B cell (primary cell): ENCODE data around the gene UBXN10. TPM values are rescaled to one million over a fixed set of nuclear protein-coding genes. Genes with fewer than 3 reads are reported as not detected.

Source experiments
- ATAC-seq: fragments of 200-7000 bp; cut with Tn5 transposase; one replicate; pipeline ENCODE4 v1.10.0; 2021; ENCODE audit warnings: low read depth, mild to moderate bottlenecking, moderate number of reproducible peaks, moderate library complexity
- CTCF ChIA-PET: fragments of 350-600 bp; sonication (Branson Sonifier 250); formaldehyde crosslinking; loops from one replicate; lab custom pipeline; 2021; ENCODE audit warnings: antibody characterized with exemption, inconsistent platforms; lab: Charles Lee
- POLR2A ChIA-PET: fragments of 350-600 bp; sonication (Branson Sonifier 250); formaldehyde crosslinking; loops from one replicate; lab custom pipeline; 2021; ENCODE audit warnings: antibody characterized with exemption; lab: Charles Lee
- DNase-seq: peaks from one replicate; pipeline ENCODE4 v3.0.0; 2013
- H2AFZ ChIP-seq: 2 replicates; pipeline ENCODE4 v1.6.1; 2012; ENCODE audit warnings: mild to moderate bottlenecking, low read depth, low read length; ENCODE audit not compliant: insufficient read depth, poor library complexity, severe bottlenecking
- H3K27ac ChIP-seq, 2 donors: 1 replicate in 1 of 2; 2 replicates in 1 of 2; pipeline ENCODE4 v1.5.1; 2012 to 2013; ENCODE audit warnings: low read length in 2 of 2, mild to moderate bottlenecking in 2 of 2, moderate library complexity in 1 of 2
- H3K27me3 ChIP-seq, 4 experiments: fragments of 200-600 bp in 1 of 4; sonication (generic) in 1 of 4; replicated peaks in 1 of 4; 1 replicate in 2 of 4; 2 replicates in 2 of 4; pipeline versions ENCODE4 v1.6.1 to v1.7.0; 2013 to 2016; ENCODE audit warnings: low read length in 3 of 4, mild to moderate bottlenecking in 2 of 4, mixed read lengths in 1 of 4, moderate library complexity in 1 of 4; ENCODE audit not compliant: insufficient read depth in 4 of 4, control insufficient read depth in 3 of 4; ENCODE audit errors: control extremely low read depth in 1 of 4
- H3K36me3 ChIP-seq, 2 experiments: replicated peaks in 1 of 2; 1 replicate in 1 of 2; 2 replicates in 1 of 2; pipeline versions ENCODE4 v1.6.1 to v1.7.1; 2013; ENCODE audit warnings: low read length in 1 of 2; ENCODE audit not compliant: insufficient read depth in 2 of 2, control insufficient read depth in 1 of 2; ENCODE audit errors: control extremely low read depth in 1 of 2, extremely low read depth in 1 of 2
- H3K4me1 ChIP-seq, 2 donors: fragments of 200-600 bp in 1 of 2; sonication (generic) in 1 of 2; 1 replicate in 1 of 2; 2 replicates in 1 of 2; pipeline versions ENCODE4 v1.5.1 to v1.6.1; 2013 to 2017; ENCODE audit warnings: low read length in 2 of 2; ENCODE audit not compliant: control insufficient read depth in 2 of 2, insufficient read depth in 2 of 2
- H3K4me2 ChIP-seq: replicated peaks from 2 replicates; pipeline ENCODE3; 2012; ENCODE audit warnings: mild to moderate bottlenecking, low read depth, low read length; ENCODE audit not compliant: poor library complexity, severe bottlenecking
- H3K4me3 ChIP-seq, 5 experiments: fragments of 200-600 bp in 1 of 5; sonication (generic) in 1 of 5; 1 replicate in 3 of 5; 2 replicates in 2 of 5; pipeline versions ENCODE4 v1.5.1 to v1.7.0; 2011 to 2016; ENCODE audit warnings: low read length in 4 of 5, mild to moderate bottlenecking in 4 of 5, low read depth in 2 of 5, control low read depth in 1 of 5, moderate library complexity in 1 of 5; ENCODE audit not compliant: insufficient read depth in 1 of 5; ENCODE audit errors: control extremely low read depth in 1 of 5, extremely low read depth in 1 of 5
- H3K79me2 ChIP-seq: fragments of 200-600 bp; sonication (generic); one replicate; pipeline ENCODE4 v1.6.0; 2016; ENCODE audit warnings: low read length; ENCODE audit not compliant: control insufficient read depth, insufficient read depth
- H3K9ac ChIP-seq: fragments of 200-600 bp; sonication (generic); 2 replicates; pipeline ENCODE4 v1.6.1; 2017; ENCODE audit warnings: mild to moderate bottlenecking, low read length, moderate library complexity
- H3K9me3 ChIP-seq, 3 donors: one replicate each; pipeline versions ENCODE4 v1.6.1 to v1.7.1; 2013; ENCODE audit warnings: low read length in 2 of 3; ENCODE audit not compliant: control insufficient read depth in 2 of 3, insufficient read depth in 1 of 3; ENCODE audit errors: control extremely low read depth in 1 of 3
- H4K20me1 ChIP-seq: 2 replicates; pipeline ENCODE4 v1.6.0; 2012; ENCODE audit warnings: mild to moderate bottlenecking, low read length; ENCODE audit not compliant: insufficient read depth, control insufficient read depth, poor library complexity, severe bottlenecking
- H3K27ac Mint-ChIP-seq: one replicate; pipeline ENCODE4 v1.8.0; 2021; ENCODE audit warnings: mixed read lengths
- H3K27me3 Mint-ChIP-seq: one replicate; pipeline ENCODE4 v1.8.0; 2021; ENCODE audit warnings: mixed read lengths
- H3K4me1 Mint-ChIP-seq: one replicate; pipeline ENCODE4 v1.8.0; 2021; ENCODE audit warnings: mixed read lengths
- H3K4me3 Mint-ChIP-seq: one replicate; pipeline ENCODE4 v1.8.0; 2021; ENCODE audit warnings: mixed read lengths
- H3K9me3 Mint-ChIP-seq: one replicate; pipeline ENCODE4 v1.8.0; 2022; ENCODE audit warnings: mixed read lengths; ENCODE audit not compliant: insufficient read depth
- EZH2 ChIP-seq: IDR thresholded peaks from 2 replicates; pipeline ENCODE4 v1.6.1; 2012; ENCODE audit warnings: borderline replicate concordance, low read depth, mild to moderate bottlenecking, moderate library complexity, low read length; ENCODE audit not compliant: insufficient read depth, poor library complexity, severe bottlenecking
- WGBS: methylation state at CpG from one replicate; pipeline ENCODE4 v1.1.5; 2013; ENCODE audit warnings: missing lambda C conversion rate; ENCODE audit not compliant: insufficient coverage; 5-methylcytosine and 5-hydroxymethylcytosine counted together
- intact Hi-C: fragments of 100-400 bp; cut with micrococcal nuclease; formaldehyde crosslinking; loops from one replicate; pipeline ENCODE4 v1.10.0; 2022
- polyA plus RNA-seq: library from polyadenylated mRNA; depleted of rRNA; stranded (reverse); fragments of >200 nt; gene quantifications from 2 replicates; pipeline ENCODE4 v1.2.3, GENCODE V29; 2012
- total RNA-seq, 2 donors: library from RNA; stranded (reverse); fragments of 120-200 nt in 1 of 2; gene quantifications; 1 replicate in 1 of 2; 2 replicates in 1 of 2; pipeline versions ENCODE4 v1.2.3 to v1.2.4, GENCODE V29; 2013 to 2022
- TF ChIP-seq, protein P1 (sequence below): fragments of 200-600 bp; IDR thresholded peaks from one replicate; pipeline ENCODE4 v1.8.0; 2022; ENCODE audit warnings: antibody characterized with exemption, mild to moderate bottlenecking

The UBXN10 gene
- total and polyA plus RNA-seq, 2 donors (not counting 1 experiment from before 2014, with no cell fraction given): 0.07 to 0.25 TPM

DNA sequence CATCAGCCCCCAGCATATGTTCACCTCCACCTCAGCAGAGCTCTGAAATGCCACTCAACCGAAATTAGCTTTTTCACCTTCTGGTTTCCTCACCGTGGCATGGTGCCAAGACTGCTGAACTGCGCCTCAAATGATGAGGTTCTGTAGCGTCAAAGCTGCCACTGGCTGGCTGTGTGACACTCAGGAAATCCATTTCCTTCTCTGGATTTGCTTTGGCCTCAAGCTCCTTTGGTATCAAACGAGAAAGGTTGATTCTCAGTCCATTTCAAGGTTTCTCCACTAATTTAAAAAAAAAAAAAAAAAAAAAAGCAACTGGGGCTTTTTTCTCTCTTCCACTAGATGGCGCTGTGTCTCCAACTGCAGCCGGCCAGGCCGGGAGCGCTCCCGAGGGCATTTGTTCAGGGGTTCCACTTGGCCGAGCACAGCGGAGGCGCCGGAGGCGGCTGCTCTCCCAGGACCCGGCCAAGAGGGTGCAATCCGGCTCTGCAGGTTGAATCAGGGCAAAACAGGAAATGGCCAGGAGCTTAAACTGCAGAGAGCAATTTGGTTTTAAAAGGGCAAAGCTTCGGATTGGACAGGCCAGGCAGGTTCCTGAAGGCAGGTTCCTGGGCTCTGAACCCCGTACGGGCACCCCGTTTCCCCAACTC is 26.9 kb downstream of the UBXN10 start:
- Histone ChIP-seq H3K4me1 (peaks cover 10 to 16% of the 10 kb centered on the region in 2 donors), H2AFZ (peak overlapping the region; percentile 61), H3K4me2 (peak overlapping the region; percentile 68), H3K9me3 (peaks cover 0 to 8% (median 3%) of the 10 kb centered on the region in 3 donors), H3K79me2 (no peaks in the 10 kb centered on the region), H4K20me1 (no peaks in the 10 kb centered on the region), H3K27me3 (peaks cover 0 to 38% (median 2%) of the 10 kb centered on the region in 4 experiments), H3K27ac (no peak overlapping the region), H3K4me3 (peak overlapping the region in 4 of 5 experiments; percentile 6 to 44 (median 28)), H3K9ac (peak overlapping the region; percentile 40), H3K36me3 (no peaks in the 10 kb centered on the region)
- TF ChIP-seq, protein P1, sequence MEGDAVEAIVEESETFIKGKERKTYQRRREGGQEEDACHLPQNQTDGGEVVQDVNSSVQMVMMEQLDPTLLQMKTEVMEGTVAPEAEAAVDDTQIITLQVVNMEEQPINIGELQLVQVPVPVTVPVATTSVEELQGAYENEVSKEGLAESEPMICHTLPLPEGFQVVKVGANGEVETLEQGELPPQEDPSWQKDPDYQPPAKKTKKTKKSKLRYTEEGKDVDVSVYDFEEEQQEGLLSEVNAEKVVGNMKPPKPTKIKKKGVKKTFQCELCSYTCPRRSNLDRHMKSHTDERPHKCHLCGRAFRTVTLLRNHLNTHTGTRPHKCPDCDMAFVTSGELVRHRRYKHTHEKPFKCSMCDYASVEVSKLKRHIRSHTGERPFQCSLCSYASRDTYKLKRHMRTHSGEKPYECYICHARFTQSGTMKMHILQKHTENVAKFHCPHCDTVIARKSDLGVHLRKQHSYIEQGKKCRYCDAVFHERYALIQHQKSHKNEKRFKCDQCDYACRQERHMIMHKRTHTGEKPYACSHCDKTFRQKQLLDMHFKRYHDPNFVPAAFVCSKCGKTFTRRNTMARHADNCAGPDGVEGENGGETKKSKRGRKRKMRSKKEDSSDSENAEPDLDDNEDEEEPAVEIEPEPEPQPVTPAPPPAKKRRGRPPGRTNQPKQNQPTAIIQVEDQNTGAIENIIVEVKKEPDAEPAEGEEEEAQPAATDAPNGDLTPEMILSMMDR: peak; percentile 94
- no peak for TF ChIP-seq EZH2
- ATAC-seq: peak; percentile 90
- 3% methylated on average over 20 of the region's 21 CpGs for WGBS
- Mint-ChIP-seq H3K4me1 (peaks cover 15% of the 10 kb centered on the region), H3K9me3 (peaks cover 3% of the 10 kb centered on the region), H3K27ac (peak overlapping the region; percentile 53), H3K4me3 (peak overlapping the region; percentile 74), H3K27me3 (peaks cover 14% of the 10 kb centered on the region)
- CTCF ChIA-PET: interaction anchor here (0.6 to 9.7 kb wide), 37 partner anchors 9 to 1540 kb away, joined by 3 to 111 read pairs (median 4); partner anchors contain the start of gene MUL1
- peak; percentile 77 for DNase-seq
- intact Hi-C loops: loop anchor here (1.0 to 5.0 kb wide), 2 partner anchors 280 to 296 kb away; no protein-coding TSS in a partner anchor
- POLR2A ChIA-PET: interaction anchor here (0.7 kb wide), 1 partner anchor 273 kb away, joined by 15 read pairs; the partner anchor contains the start of gene CAMK2N1

DNA sequence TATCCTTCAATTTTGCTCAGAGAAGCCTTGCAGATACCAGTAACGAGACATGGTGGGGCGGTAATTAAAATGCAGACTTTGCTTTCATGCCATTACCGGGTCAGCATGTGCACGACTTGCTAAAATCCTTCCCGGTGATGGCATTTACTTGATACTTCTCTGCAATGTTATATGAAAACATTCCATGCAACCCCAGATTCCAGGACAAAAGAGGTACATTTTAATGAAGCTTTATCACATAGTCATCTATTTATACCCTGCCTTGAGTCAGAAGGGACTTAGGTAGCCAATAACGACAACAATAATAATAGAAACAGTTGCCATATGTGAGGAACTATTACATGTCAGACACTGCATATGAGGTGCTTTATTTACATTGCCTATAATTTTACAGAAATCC is 29.8 kb downstream of the UBXN10 start:
- peaks cover 14% of the 10 kb centered on the region for H3K4me1 Mint-ChIP-seq
- Histone ChIP-seq H3K36me3 (no peaks in the 10 kb centered on the region), H3K4me3 (no peak overlapping the region), H2AFZ (no peak overlapping the region), H3K27ac (no peak overlapping the region), H3K9ac (no peak overlapping the region), H3K79me2 (no peaks in the 10 kb centered on the region), H4K20me1 (no peaks in the 10 kb centered on the region), H3K4me1 (peaks cover 10 to 16% of the 10 kb centered on the region in 2 donors), H3K4me2 (no peak overlapping the region), H3K27me3 (peaks cover 0 to 21% (median 0%) of the 10 kb centered on the region in 4 experiments), H3K9me3 (peaks cover 0 to 8% (median 3%) of the 10 kb centered on the region in 3 donors)
- 86% methylated on average over 5 of the region's 6 CpGs for WGBS
- H3K9me3 Mint-ChIP-seq: peaks cover 3% of the 10 kb centered on the region
- no peak overlapping the region for H3K4me3 Mint-ChIP-seq
- CTCF ChIA-PET: interaction anchor here (1.0 to 9.7 kb wide), 3 partner anchors 20 to 278 kb away, joined by 3 to 111 read pairs (median 4); no protein-coding TSS in a partner anchor
- H3K27ac Mint-ChIP-seq: no peak overlapping the region
- ATAC-seq: no peak
- TF ChIP-seq, protein P1: no peak
- no peak for TF ChIP-seq EZH2
- intact Hi-C loops: no loop called here
- no peak for DNase-seq
- POLR2A ChIA-PET: no interaction called here
- peaks cover 9% of the 10 kb centered on the region for H3K27me3 Mint-ChIP-seq
